IPS DF 6.9 (cell line): ENCODE data around the gene PCDH15.
"Not testable (repeated sequence)": the region's sequence is repeated elsewhere in the genome, so short reads cannot be mapped to it uniquely, and the experiment has no call there.

Experiments used
- DNase-seq: peaks from one replicate; pipeline ENCODE4 v3.0.0-alpha.2; 2013; ENCODE audit warnings: low read depth, low spot score
- H3K27ac ChIP-seq: one replicate; pipeline ENCODE4 v1.5.1; 2013; ENCODE audit warnings: low read length, control low read depth
- H3K27me3 ChIP-seq: 2 replicates; pipeline ENCODE4 v1.6.1; 2013; ENCODE audit warnings: mild to moderate bottlenecking, low read length; ENCODE audit not compliant: control insufficient read depth, insufficient read depth
- H3K36me3 ChIP-seq: 2 replicates; pipeline ENCODE4 v1.6.1; 2013; ENCODE audit warnings: low read length; ENCODE audit not compliant: control insufficient read depth, insufficient read depth
- H3K4me1 ChIP-seq: 2 replicates; pipeline ENCODE4 v1.6.1; 2013; ENCODE audit warnings: low read length; ENCODE audit not compliant: control insufficient read depth, insufficient read depth
- H3K4me3 ChIP-seq: 2 replicates; pipeline ENCODE4 v1.5.1; 2013; ENCODE audit warnings: mild to moderate bottlenecking, low read length
- H3K9me3 ChIP-seq: 2 replicates; pipeline ENCODE4 v1.6.1; 2013; ENCODE audit warnings: low read length, inconsistent platforms; ENCODE audit not compliant: control insufficient read depth, insufficient read depth
- WGBS: extraction: QIAGEN DNeasy Blood & Tissue Kit; methylation state at CpG from one replicate; pipeline ENCODE4 v1.1.7; 2013; ENCODE audit warnings: mixed read lengths, missing lambda C conversion rate; ENCODE audit not compliant: insufficient read length, insufficient coverage; 5-methylcytosine and 5-hydroxymethylcytosine counted together

Gene PCDH15

DNA sequence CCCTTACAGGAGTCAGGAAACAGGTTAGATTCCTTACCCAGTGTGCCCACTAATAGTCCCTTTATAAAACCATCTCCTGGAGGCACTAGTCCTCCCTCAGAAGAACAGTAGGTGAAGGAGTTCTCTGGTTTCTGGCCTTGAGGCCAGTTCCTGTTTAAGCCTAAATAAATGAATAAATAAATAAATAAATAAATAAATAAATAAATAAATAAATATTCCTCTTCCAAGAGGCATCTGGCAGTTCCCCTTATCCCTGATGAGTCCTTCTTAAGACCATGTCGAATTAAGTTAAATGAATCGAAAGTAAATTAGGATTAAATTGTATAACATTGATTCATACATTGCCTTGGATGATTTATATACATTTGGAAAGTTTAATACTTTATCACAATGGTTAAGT lies 223.3 kb downstream of the PCDH15 start:
- Histone ChIP-seq H3K27ac (no peak overlapping the region), H3K27me3 (no peaks in the 10 kb centered on the region), H3K36me3 (no peaks in the 10 kb centered on the region), H3K4me1 (no peaks in the 10 kb centered on the region), H3K9me3 (no peaks in the 10 kb centered on the region), H3K4me3 (no peak overlapping the region)
- no peak for DNase-seq
- 100% methylated on average over 1 of the region's 2 CpGs for WGBS

DNA sequence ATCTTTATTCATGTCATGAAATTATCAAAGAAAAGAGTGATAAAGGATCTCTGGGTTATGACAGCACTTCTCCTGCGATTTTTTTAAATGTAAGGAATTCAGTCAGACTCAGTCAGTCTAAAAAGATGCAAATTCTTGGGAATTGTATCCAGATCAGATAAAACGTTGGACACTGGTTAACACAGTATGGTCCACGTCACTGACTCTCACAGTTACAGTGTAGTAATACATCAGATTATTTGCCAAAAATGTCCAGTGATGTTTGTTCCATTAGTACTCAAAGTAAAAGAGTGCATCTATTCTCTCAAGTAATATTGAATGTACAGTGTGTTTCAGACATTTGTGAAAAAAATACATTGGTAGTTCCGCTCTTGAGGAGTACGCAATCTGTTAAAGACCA lies 224.5 kb downstream of the PCDH15 start:
- Histone ChIP-seq H3K27me3 (no peaks in the 10 kb centered on the region), H3K4me3 (no peak overlapping the region), H3K36me3 (no peaks in the 10 kb centered on the region), H3K9me3 (no peaks in the 10 kb centered on the region), H3K4me1 (no peaks in the 10 kb centered on the region), H3K27ac (no peak overlapping the region)
- WGBS, result no CpG with 5 or more reads among the region's 5 CpGs
- DNase-seq, result no peak

GRCh38 chr10:54559498-54559897 lies 241.5 kb downstream of the PCDH15 start:
- Histone ChIP-seq H3K9me3 (no peaks in the 10 kb centered on the region), H3K4me1 (no peaks in the 10 kb centered on the region), H3K27me3 (no peaks in the 10 kb centered on the region), H3K4me3 (no peak overlapping the region), H3K36me3 (no peaks in the 10 kb centered on the region), H3K27ac (no peak overlapping the region)
- DNase-seq, result no peak

GRCh38 chr10:54554028-54554427 lies 247.0 kb downstream of the PCDH15 start:
- no peaks in the 10 kb centered on the region for H3K9me3 ChIP-seq
- no peak overlapping the region for H3K4me3 ChIP-seq
- no peak for DNase-seq
- 100% methylated on average over 2 of the region's 2 CpGs for WGBS
- H3K36me3 ChIP-seq, result no peaks in the 10 kb centered on the region
- no peaks in the 10 kb centered on the region for H3K27me3 ChIP-seq
- no peak overlapping the region for H3K27ac ChIP-seq
- no peaks in the 10 kb centered on the region for H3K4me1 ChIP-seq

- H3K27me3 ChIP-seq, result no peaks in the 10 kb centered on the region
- H3K36me3 ChIP-seq, result no peaks in the 10 kb centered on the region
- DNase-seq, result no peak
- WGBS, result no CpG with 5 or more reads among the region's 3 CpGs
- no peak overlapping the region for H3K4me3 ChIP-seq
- no peaks in the 10 kb centered on the region for H3K4me1 ChIP-seq
- H3K27ac ChIP-seq, result no peak overlapping the region
- no peaks in the 10 kb centered on the region for H3K9me3 ChIP-seq
Measured at GRCh38 chr10:54550016-54550415, 251.0 kb downstream of the PCDH15 start.

DNA sequence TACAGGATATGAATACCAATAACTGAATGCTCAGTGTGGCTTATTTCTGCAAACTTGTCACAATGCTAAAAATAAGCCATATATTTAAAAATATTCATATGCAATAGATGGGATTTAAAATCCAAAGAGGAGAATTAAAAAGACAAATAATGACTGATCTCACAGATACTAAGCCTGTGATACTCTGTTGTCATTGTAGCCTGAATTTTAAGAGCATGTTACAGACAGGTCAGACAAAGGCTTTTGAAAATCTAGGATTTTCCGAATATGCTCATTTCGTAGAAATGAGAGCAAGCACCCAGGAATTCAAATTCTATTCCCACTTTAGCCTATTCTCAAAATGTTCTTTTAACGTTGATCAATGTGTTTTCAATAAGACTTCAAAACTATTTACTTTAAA lies 269.7 kb downstream of the PCDH15 start:
- no peaks in the 10 kb centered on the region for H3K4me1 ChIP-seq
- no peak overlapping the region for H3K4me3 ChIP-seq
- WGBS, result 100% methylated on average over 1 of the region's 3 CpGs
- no peak overlapping the region for H3K27ac ChIP-seq
- no peak for DNase-seq
- no peaks in the 10 kb centered on the region for H3K36me3 ChIP-seq
- H3K9me3 ChIP-seq, result no peaks in the 10 kb centered on the region
- no peaks in the 10 kb centered on the region for H3K27me3 ChIP-seq

DNA sequence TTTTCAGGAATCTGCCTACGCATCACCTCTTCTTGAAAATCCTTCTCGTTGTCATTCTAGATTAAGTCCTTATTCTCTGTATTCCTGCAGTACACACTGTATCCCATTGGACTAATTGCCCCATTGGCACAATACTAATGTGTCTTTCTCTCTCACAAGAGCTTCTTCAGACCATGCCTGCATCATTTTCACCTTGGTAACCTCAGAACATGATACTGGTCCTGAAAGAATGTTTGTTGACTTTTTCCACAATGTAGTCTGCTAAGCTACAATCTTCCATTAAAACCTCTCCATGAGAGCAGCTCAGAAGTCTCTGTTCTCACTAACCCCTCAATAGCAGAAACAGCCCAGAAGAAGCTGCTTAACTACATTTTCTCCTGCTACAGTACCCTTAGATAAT lies 270.7 kb downstream of the PCDH15 start:
- Histone ChIP-seq H3K4me1 (no peaks in the 10 kb centered on the region), H3K9me3 (no peaks in the 10 kb centered on the region), H3K4me3 (no peak overlapping the region), H3K36me3 (no peaks in the 10 kb centered on the region), H3K27ac (no peak overlapping the region), H3K27me3 (no peaks in the 10 kb centered on the region)
- DNase-seq, result no peak
- no CpG with 5 or more reads among the region's 2 CpGs for WGBS

GRCh38 chr10:54525816-54526215 lies 275.2 kb downstream of the PCDH15 start:
- Histone ChIP-seq H3K27ac (no peak overlapping the region), H3K27me3 (no peaks in the 10 kb centered on the region), H3K36me3 (no peaks in the 10 kb centered on the region), H3K4me3 (no peak overlapping the region), H3K9me3 (no peaks in the 10 kb centered on the region), H3K4me1 (no peaks in the 10 kb centered on the region)
- no peak for DNase-seq
- WGBS, result no CpG with 5 or more reads among the region's 1 CpG

DNA sequence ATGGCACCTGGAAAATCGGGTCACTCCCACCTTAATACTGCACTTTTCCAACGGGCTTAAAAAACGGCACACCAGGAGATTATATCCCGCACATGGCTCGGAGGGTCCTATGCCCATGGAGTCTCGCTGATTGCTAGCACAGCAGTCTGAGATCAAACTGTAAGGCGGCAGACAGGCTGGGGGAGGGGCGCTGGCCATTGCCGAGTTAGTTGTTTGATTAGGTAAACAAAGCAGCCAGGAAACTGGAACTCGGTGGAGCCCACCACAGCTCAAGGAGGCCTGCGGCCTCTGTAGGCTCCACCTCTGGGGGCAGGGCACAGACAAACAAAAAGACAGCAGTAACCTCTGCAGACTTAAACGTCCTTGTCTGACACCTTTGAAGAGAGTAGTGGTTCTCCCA lies 285.8 kb downstream of the PCDH15 start:
- H3K27me3 ChIP-seq, H3K4me1 ChIP-seq, H3K9me3 ChIP-seq, DNase-seq, H3K36me3 ChIP-seq, H3K27ac ChIP-seq, H3K4me3 ChIP-seq: not testable (repeated sequence)
- WGBS, result no CpG with 5 or more reads among the region's 12 CpGs

GRCh38 chr10:54503863-54504262 lies 297.2 kb downstream of the PCDH15 start:
- WGBS, result no CpG with 5 or more reads among the region's 3 CpGs
- H3K27me3 ChIP-seq, result no peaks in the 10 kb centered on the region
- no peaks in the 10 kb centered on the region for H3K9me3 ChIP-seq
- no peak overlapping the region for H3K4me3 ChIP-seq
- DNase-seq, result no peak
- H3K36me3 ChIP-seq, result no peaks in the 10 kb centered on the region
- no peaks in the 10 kb centered on the region for H3K4me1 ChIP-seq
- H3K27ac ChIP-seq, result no peak overlapping the region

DNA sequence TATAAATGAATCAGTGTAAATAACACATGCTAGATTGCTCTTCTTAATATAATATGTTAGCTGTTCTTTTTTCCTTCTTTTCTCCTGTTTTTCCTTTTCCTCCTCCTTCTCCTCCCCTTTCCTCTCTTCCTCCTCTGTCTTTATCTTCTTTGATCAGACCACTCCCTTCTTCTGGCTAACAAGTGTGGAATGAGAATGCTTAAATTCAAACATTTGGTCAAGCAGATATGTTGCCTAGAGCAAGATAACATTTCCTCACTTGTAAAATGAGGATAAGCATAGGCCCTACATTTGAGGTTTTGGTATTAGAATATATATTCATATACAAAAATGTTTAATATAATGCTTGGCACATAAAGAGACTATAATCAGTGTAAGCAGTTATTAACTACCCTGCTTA lies 299.1 kb downstream of the PCDH15 start:
- Histone ChIP-seq H3K4me3 (no peak overlapping the region), H3K4me1 (no peaks in the 10 kb centered on the region), H3K36me3 (no peaks in the 10 kb centered on the region), H3K27me3 (no peaks in the 10 kb centered on the region), H3K27ac (no peak overlapping the region), H3K9me3 (no peaks in the 10 kb centered on the region)
- DNase-seq, result no peak
